GM18868 (cell line): Measurements from ENCODE around the gene HOXD3.

Experiments used
- ATAC-seq: cut with Tn5 transposase; IDR thresholded peaks from one replicate; pipeline ENCODE4 v1.9.1; 2021; ENCODE audit warnings: mild to moderate bottlenecking, moderate library complexity; ENCODE audit not compliant: unreplicated experiment

HOXD3 gene

GRCh38 chr2:176148751-176149421 is 8.2 kb upstream of the HOXD3 start:
- no peak for ATAC-seq

DNA sequence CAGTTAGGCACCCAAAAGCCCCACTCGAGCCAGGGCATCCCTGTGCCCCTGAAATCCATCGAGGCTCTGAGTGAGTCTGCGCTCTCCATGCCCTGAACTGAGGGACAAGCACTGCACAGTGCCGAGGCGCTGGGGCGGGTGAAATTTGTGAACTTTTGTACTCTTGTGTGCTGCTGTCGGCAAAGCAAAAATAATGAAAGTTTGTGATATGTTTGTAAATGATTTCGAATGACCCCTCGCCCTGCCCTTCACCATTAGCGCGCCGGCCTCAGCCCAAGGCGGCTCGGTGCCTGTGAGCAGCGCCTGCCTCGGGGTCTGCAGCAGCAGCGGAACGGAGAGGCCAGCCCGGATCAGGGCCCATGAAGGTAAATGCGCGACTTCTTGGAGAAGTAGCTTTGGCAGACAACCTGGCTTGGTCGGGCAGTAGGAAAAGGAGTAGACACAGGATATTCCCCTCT is 7.6 kb upstream of the HOXD3 start:
- ATAC-seq, result no peak

GRCh38 chr2:176149939-176150583 is 7.0 kb upstream of the HOXD3 start:
- ATAC-seq, result no peak

GRCh38 chr2:176150584-176151441 is 6.3 kb upstream of the HOXD3 start:
- no peak for ATAC-seq

GRCh38 chr2:176151442-176152287 is 5.4 kb upstream of the HOXD3 start, which contains the start of gene HOXD4:
Gene HOXD4 (plus strand): TSS chr2:176151550. CDS start chr2:176151634, 84 bp downstream.
- no peak for ATAC-seq

DNA sequence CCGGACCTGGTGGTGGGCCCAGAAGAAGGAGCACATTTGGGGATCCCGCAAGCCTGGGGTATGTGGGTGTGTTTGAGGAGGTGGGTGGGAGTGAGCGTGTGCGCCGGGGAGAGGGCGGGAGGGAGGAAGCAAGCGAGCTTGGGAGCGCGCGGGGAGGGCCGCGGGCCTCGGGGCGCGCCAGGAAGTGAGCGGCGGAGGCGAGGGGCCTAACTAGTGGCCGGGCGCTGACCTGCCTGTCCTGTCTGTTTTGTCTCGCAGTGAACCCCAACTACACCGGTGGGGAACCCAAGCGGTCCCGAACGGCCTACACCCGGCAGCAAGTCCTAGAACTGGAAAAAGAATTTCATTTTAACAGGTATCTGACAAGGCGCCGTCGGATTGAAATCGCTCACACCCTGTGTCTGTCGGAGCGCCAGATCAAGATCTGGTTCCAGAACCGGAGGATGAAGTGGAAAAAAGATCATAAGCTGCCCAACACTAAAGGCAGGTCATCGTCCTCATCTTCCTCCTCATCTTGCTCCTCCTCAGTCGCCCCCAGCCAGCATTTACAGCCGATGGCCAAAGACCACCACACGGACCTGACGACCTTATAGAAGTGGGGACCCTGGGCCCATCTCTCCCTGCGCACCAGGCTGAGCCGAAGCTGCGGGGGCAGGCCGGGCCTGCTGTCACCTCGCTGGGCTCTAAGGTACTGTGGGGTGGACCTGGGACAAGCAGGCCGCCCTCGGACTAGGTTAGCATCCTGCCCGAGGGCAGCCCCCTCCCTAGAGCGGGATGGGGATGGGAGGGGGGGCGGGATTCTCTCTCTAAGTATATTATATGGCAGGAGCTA is 4.5 kb upstream of the HOXD3 start:
- no peak for ATAC-seq

GRCh38 chr2:176154576-176155252 is 2.4 kb upstream of the HOXD3 start:
- ATAC-seq, result no peak

GRCh38 chr2:176155356-176156044 is 1.6 kb upstream of the HOXD3 start:
- ATAC-seq, result no peak

GRCh38 chr2:176156301-176156806 is 753 bp upstream of the HOXD3 start:
- ATAC-seq, result no peak

DNA sequence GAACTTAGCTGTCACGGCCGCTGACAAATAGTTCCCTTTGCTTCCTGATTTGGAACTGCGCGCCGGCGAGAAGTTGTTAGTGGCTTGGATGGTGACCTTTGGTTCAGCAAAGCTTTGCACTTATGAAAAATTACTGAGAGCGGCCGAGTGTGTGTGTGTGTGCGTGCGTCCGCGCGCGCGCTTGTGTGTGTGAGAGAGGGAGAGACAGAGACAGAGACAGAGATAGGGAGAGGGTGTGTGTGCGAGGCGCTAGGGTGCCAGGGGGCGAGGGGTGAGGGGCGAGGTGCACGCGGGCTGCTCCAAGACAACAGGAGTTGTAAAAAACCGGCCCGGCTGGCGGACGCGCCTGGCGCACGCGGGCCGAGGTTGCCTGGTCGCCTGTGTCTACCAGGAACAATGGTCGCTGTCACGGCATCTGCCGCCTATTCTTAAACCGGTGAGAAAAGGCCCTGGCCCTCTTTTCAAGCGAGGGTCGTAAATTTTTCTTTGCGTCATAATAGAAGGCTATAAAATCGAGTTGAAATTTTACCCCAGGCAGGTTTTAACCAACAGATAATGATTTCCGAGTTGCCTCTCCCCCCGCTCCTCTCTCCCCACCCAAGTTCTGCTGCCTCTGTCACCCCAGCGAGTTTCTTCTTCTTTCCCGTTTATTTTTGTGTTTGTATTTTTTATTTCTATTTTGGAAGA is 535 bp downstream of the HOXD3 start:
- ATAC-seq, result no peak

GRCh38 chr2:176158186-176158591 is 1.1 kb downstream of the HOXD3 start:
- no peak for ATAC-seq

GRCh38 chr2:176158855-176159662 is 2.0 kb downstream of the HOXD3 start:
- no peak for ATAC-seq

GRCh38 chr2:176159663-176160250 is 2.6 kb downstream of the HOXD3 start:
- ATAC-seq, result no peak

GRCh38 chr2:176160251-176160985 is 3.3 kb downstream of the HOXD3 start:
- ATAC-seq, result no peak

- no peak for ATAC-seq
Observed at GRCh38 chr2:176160986-176161824, 4.1 kb downstream of the HOXD3 start.
